ENCODE measurements around the gene CIC.

GRCh38 chr19:42333975-42334696 lies 65.1 kb downstream of the CIC start:
- TF ChIP-seq NPAS2 (CRISPR knock-in tag; IDR thresholded peaks at IDR 0.05; ENCODE audit: borderline replicate concordance) (no peak), CTCF (IDR thresholded peaks at IDR 0.05) (no peak)

All from A549 (cell line).